HepG2 (cell line): ENCODE results near the gene TRDMT1. TPM values are rescaled to one million over a fixed set of nuclear protein-coding genes. Genes with fewer than 3 reads are reported as not detected.

ENCODE experiments used
- DNMT3B ChIP-seq: conservative IDR thresholded peaks from 2 replicates; pipeline ENCODE4 v1.6.1; 2016; ENCODE audit warnings: missing biosample characterization, control low read depth
- NAIF1 ChIP-seq: sonication (generic); formaldehyde crosslinking; IDR thresholded peaks from 2 replicates; pipeline ENCODE4 v1.5.0; 2020; ENCODE audit warnings: mild to moderate bottlenecking, missing genetic modification reagents, borderline replicate concordance
- NCOR1 ChIP-seq: fragments of 200-600 bp; sonication (generic); IDR thresholded peaks from 2 replicates; pipeline ENCODE4 v1.7.0; 2017; ENCODE audit warnings: antibody characterized with exemption, low read length, borderline replicate concordance
- SKI ChIP-seq: fragments of 450-650 bp; IDR thresholded peaks from one replicate; pipeline ENCODE4 v1.6.1; 2018; ENCODE audit warnings: mild to moderate bottlenecking; ENCODE audit not compliant: partially characterized antibody
- TCF7L2 ChIP-seq: IDR thresholded peaks from 2 replicates; pipeline ENCODE4 v1.6.1; 2011; ENCODE audit warnings: mild to moderate bottlenecking, low read depth, low read length, moderate library complexity
- ZBTB1 ChIP-seq: sonication (generic); formaldehyde crosslinking; IDR thresholded peaks from 2 replicates; pipeline ENCODE4 v1.4.0; 2020; ENCODE audit warnings: missing genetic modification reagents, borderline replicate concordance
- ZNF17 ChIP-seq: sonication (generic); formaldehyde crosslinking; IDR thresholded peaks from 2 replicates; pipeline ENCODE4 v1.5.0; 2020; ENCODE audit warnings: mild to moderate bottlenecking, missing genetic modification reagents
- ZNF317 ChIP-seq: sonication (generic); formaldehyde crosslinking; IDR thresholded peaks from 2 replicates; pipeline ENCODE4 v1.5.0; 2020; ENCODE audit warnings: mild to moderate bottlenecking, missing genetic modification reagents
- polyA plus RNA-seq, 8 experiments: library from polyadenylated mRNA; depleted of rRNA in 3 of 8; stranded (reverse) in 7 of 8; unstranded in 1 of 8; fragments of >200 nt; fragmentation: Illumina TruSeq in 4 of 8; extraction: Trizol in 4 of 8; gene quantifications; 2 replicates each; pipeline versions ENCODE4 v1.2.1 to v1.2.3, GENCODE V29; 2011 to 2016; ENCODE audit warnings: low read depth in 4 of 8, missing spikeins in 1 of 8, mixed read lengths in 1 of 8; ENCODE audit not compliant: insufficient read depth in 1 of 8
- total RNA-seq, 5 experiments: library from RNA; depleted of rRNA; stranded (reverse); fragments of >200 nt; fragmentation: Illumina TruSeq; extraction: Trizol; gene quantifications; 2 replicates each; pipeline ENCODE4 v1.2.3, GENCODE V29; 2016; ENCODE audit warnings: low read depth in 1 of 5
- TF ChIP-seq, protein P1 (sequence below): sonication (generic); formaldehyde crosslinking; IDR thresholded peaks from 2 replicates; pipeline ENCODE4 v1.4.0; 2020; ENCODE audit warnings: missing genetic modification reagents, mild to moderate bottlenecking, borderline replicate concordance
- TF ChIP-seq, protein P2 (sequence below), 2 experiments: fragments of 450-650 bp in 1 of 2; sonication (generic) in 1 of 2; formaldehyde crosslinking in 1 of 2; IDR thresholded peaks; 2 replicates each; pipeline versions ENCODE4 v1.6.1 to v1.8.0; 2016 to 2022; ENCODE audit warnings: antibody characterized with exemption in 1 of 2, mild to moderate bottlenecking in 1 of 2, missing genetic modification reagents in 1 of 2
- TF ChIP-seq, protein P3 (sequence below): sonication (generic); IDR thresholded peaks from 2 replicates; pipeline ENCODE4 v1.6.1; 2016; ENCODE audit warnings: low read depth, borderline replicate concordance
- TF ChIP-seq, protein P4 (sequence below): sonication (generic); formaldehyde crosslinking; IDR thresholded peaks from 2 replicates; pipeline ENCODE4 v1.5.0; 2020; ENCODE audit warnings: missing genetic modification reagents

TRDMT1 gene
- total and polyA plus RNA-seq, 2 of the 13 experiments (the other 11 are each of a cell fraction or from before 2014, with no cell fraction given) = 2.0 to 3.0 TPM

DNA sequence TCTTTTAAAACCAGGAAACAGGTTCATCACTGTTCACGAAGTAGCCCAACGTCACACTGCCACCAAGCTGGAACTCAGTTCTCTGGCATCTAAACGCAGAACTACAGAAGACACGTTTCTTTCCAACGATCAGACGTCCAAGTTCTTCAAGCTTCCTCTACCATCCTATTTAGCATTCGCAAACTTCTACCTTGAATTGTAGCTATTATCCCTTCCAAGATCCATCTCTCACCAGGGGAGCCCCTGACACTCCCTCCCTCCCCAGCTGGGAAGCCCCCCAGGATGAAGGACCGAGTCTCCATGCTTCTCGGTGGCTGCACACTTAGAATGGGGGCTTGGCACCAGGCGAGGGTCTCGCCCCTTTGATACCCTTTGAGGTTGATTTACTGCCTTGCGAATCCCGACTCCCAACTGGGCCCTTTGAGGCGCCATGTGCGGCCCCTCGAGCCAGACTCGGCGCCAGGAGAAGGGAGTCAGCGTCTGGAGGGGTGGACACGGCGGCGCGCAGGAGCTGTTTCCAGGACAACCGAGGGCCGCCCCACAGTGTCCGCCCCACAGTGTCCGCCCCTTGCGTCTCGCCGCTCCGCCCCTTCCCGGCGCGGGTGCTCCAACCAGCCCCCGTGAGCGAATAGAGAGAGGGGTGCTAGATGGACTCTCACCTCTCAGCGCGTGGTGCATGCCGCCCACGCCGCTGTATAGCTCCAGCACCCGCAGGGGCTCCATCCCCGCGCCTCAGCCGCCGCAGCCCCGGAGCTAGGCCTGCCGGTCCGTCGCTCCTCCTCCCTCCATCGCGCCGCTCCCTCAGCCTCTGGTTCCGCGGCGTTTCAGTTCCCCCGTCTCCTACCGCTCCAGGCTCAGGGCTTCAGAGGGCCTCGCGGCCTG lies at the start of gene TRDMT1 (continued):
- TF ChIP-seq TCF7L2 (no peak), ZNF17 (0 out of 2 replicates have a peak, but pooled peaks have one; percentile 14), NAIF1 (peak; percentile 74; the same call in 1 of the 2 replicates), ZNF317 (CRISPR knock-in tag) (peak; percentile 74; the same call in 1 of the 2 replicates), NCOR1 (peak; percentile 45; the same call in 1 of the 2 replicates), DNMT3B (CRISPR knock-in tag) (0 out of 2 replicates have a peak, but pooled peaks have one; percentile 56), ZBTB1 (CRISPR knock-in tag) (no peak), SKI (peak; percentile 87)
- TF ChIP-seq, protein P1, sequence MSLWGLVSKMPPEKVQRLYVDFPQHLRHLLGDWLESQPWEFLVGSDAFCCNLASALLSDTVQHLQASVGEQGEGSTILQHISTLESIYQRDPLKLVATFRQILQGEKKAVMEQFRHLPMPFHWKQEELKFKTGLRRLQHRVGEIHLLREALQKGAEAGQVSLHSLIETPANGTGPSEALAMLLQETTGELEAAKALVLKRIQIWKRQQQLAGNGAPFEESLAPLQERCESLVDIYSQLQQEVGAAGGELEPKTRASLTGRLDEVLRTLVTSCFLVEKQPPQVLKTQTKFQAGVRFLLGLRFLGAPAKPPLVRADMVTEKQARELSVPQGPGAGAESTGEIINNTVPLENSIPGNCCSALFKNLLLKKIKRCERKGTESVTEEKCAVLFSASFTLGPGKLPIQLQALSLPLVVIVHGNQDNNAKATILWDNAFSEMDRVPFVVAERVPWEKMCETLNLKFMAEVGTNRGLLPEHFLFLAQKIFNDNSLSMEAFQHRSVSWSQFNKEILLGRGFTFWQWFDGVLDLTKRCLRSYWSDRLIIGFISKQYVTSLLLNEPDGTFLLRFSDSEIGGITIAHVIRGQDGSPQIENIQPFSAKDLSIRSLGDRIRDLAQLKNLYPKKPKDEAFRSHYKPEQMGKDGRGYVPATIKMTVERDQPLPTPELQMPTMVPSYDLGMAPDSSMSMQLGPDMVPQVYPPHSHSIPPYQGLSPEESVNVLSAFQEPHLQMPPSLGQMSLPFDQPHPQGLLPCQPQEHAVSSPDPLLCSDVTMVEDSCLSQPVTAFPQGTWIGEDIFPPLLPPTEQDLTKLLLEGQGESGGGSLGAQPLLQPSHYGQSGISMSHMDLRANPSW = no peak
- TF ChIP-seq, protein P2, sequence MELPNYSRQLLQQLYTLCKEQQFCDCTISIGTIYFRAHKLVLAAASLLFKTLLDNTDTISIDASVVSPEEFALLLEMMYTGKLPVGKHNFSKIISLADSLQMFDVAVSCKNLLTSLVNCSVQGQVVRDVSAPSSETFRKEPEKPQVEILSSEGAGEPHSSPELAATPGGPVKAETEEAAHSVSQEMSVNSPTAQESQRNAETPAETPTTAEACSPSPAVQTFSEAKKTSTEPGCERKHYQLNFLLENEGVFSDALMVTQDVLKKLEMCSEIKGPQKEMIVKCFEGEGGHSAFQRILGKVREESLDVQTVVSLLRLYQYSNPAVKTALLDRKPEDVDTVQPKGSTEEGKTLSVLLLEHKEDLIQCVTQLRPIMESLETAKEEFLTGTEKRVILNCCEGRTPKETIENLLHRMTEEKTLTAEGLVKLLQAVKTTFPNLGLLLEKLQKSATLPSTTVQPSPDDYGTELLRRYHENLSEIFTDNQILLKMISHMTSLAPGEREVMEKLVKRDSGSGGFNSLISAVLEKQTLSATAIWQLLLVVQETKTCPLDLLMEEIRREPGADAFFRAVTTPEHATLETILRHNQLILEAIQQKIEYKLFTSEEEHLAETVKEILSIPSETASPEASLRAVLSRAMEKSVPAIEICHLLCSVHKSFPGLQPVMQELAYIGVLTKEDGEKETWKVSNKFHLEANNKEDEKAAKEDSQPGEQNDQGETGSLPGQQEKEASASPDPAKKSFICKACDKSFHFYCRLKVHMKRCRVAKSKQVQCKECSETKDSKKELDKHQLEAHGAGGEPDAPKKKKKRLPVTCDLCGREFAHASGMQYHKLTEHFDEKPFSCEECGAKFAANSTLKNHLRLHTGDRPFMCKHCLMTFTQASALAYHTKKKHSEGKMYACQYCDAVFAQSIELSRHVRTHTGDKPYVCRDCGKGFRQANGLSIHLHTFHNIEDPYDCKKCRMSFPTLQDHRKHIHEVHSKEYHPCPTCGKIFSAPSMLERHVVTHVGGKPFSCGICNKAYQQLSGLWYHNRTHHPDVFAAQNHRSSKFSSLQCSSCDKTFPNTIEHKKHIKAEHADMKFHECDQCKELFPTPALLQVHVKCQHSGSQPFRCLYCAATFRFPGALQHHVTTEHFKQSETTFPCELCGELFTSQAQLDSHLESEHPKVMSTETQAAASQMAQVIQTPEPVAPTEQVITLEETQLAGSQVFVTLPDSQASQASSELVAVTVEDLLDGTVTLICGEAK (IDR thresholded peaks at IDR 0.05) = peak; percentile 66
- TF ChIP-seq, protein P2 (CRISPR knock-in tag; IDR thresholded peaks at IDR 0.05) = peak; percentile 92
- TF ChIP-seq, protein P3, sequence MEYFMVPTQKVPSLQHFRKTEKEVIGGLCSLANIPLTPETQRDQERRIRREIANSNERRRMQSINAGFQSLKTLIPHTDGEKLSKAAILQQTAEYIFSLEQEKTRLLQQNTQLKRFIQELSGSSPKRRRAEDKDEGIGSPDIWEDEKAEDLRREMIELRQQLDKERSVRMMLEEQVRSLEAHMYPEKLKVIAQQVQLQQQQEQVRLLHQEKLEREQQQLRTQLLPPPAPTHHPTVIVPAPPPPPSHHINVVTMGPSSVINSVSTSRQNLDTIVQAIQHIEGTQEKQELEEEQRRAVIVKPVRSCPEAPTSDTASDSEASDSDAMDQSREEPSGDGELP = no peak; the same call in 1 of the 2 replicates
- TF ChIP-seq, protein P4, sequence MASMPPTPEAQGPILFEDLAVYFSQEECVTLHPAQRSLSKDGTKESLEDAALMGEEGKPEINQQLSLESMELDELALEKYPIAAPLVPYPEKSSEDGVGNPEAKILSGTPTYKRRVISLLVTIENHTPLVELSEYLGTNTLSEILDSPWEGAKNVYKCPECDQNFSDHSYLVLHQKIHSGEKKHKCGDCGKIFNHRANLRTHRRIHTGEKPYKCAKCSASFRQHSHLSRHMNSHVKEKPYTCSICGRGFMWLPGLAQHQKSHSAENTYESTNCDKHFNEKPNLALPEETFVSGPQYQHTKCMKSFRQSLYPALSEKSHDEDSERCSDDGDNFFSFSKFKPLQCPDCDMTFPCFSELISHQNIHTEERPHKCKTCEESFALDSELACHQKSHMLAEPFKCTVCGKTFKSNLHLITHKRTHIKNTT (CRISPR knock-in tag) = no peak
